HG02970 (cell line): ENCODE results near the gene ROR2.
"Not testable (repeated sequence)": the region's sequence is repeated elsewhere in the genome, so short reads cannot be mapped to it uniquely, and the experiment has no call there.

Experiments
- ATAC-seq: cut with Tn5 transposase; IDR thresholded peaks from one replicate; pipeline ENCODE4 v1.9.1; 2021; ENCODE audit warnings: mild to moderate bottlenecking, moderate library complexity, moderate number of reproducible peaks; ENCODE audit not compliant: unreplicated experiment, low FRiP score

The ROR2 gene

GRCh38 chr9:91660521-91660920 lies 289.5 kb downstream of the ROR2 start:
- no peak for ATAC-seq

DNA sequence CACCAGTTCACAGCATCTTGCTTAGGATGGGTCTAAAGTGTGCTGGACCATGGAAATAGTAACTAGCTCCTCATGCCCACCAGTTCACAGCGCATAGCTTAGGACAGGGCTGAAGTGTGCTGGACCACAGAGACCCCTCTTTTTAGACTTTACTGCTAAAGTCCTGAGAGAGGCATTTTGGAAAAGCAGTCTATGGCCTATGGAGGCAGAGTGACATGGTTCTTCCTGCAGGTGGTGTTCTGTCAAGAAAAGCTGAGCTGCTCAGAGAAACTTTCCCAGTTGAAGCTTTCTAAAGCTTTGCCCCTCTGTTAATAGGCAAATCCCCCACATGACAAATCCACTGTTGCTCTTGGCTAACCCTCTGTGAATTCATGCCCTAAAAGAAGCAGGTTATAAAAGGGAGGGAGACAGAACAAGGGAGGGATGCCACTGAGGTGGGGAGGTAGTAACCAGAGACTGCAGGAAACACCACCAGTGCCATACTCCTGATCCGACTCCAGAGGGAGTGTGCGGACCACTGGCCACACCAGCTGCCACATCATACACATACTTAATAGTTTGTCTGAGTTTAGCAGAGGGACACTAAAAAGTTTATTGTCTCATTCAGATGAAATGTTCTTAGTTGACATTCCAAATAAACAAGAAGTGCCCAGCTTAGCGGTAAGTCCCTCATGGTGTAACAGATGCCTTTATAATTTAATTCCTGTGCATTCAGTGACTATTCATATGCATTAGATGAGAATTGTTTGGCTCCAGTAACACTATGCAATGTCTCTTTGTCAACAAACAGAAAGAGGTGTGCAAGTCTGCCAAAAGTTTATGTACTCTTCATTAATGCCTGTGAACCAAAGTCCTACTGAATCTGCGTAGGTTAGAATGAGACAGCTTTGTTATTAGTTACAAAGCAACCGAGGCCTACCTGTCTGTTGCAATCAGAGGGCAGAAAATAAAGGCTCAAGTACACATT lies 290.2 kb downstream of the ROR2 start:
- no peak for ATAC-seq

GRCh38 chr9:91658513-91659105 lies 291.4 kb downstream of the ROR2 start:
- no peak for ATAC-seq

- ATAC-seq, result no peak
Observed at GRCh38 chr9:91657501-91657900, 292.5 kb downstream of the ROR2 start.

GRCh38 chr9:91655658-91656057 lies 294.4 kb downstream of the ROR2 start:
- no peak for ATAC-seq

- ATAC-seq, result no peak
Observed at GRCh38 chr9:91655215-91655614, 294.8 kb downstream of the ROR2 start.

- ATAC-seq, result no peak
Observed at GRCh38 chr9:91654527-91654926, 295.5 kb downstream of the ROR2 start.

DNA sequence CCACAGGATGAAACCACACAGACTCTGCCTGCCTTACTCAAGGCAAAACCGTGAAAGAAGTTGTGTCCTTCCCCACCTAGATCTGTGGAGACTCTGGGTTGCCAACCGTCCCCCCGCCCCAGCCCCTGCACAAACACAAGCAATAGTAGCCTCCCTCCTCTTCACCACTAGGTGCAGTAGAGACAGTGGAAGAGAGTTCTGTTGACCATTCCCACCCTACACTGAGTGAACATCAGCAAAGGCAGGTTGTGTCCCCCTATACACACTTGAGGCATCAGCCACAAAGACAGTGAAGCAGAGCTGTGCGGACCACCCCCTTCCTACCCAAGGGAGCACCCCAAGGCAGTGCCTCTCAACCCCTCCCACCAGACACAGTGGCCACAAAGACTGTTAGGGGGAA lies 302.7 kb downstream of the ROR2 start:
- ATAC-seq, result no peak

- no peak for ATAC-seq
Observed at GRCh38 chr9:91646702-91647101, 303.3 kb downstream of the ROR2 start.

- ATAC-seq, result no peak
Observed at GRCh38 chr9:91644433-91644832, 305.6 kb downstream of the ROR2 start.

- ATAC-seq, result no peak
Observed at GRCh38 chr9:91643481-91644077, 306.4 kb downstream of the ROR2 start.

GRCh38 chr9:91642771-91643170 lies 307.3 kb downstream of the ROR2 start:
- no peak for ATAC-seq

DNA sequence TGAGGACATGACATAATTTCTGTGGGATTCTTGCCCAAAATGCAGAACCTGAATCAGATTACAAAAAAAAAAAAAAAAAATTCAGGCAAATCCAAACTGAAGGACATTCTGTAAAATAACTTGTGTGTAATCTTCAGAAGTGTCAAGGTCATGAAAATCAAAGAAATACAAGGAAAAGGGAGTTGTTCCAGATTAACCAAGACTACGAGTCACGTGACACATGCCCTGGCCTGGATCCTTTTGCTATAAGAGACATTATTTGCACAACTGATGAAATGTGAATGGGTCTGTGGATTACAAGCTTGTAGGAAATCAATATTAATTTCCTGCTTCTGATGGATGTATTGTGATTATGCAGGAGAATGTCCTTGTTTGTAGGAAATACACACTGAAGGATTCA lies 309.6 kb downstream of the ROR2 start:
- ATAC-seq, result no peak

- no peak for ATAC-seq
Observed at GRCh38 chr9:91639054-91639453, 311.0 kb downstream of the ROR2 start.

DNA sequence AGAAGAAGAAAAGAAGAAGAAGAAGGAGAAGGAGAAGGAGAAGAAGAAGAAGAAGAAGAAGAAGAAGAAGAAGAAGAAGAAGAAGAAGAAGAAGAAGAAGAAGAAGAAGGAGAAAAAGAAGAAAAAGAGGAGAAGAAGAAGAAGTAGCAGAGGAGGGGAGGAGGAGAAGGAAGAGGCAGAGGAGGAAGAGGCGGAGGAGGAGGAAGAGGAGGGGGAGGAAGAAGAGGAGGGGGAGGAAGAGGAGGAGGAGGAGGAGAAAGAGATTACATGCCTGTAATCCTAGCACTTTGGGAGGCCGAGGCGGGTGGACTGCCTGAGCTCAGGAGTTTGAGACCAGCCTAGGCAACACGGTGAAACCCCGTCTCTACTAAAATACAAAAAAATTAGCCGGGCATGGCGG lies 315.2 kb downstream of the ROR2 start:
- ATAC-seq, result not testable (repeated sequence)

DNA sequence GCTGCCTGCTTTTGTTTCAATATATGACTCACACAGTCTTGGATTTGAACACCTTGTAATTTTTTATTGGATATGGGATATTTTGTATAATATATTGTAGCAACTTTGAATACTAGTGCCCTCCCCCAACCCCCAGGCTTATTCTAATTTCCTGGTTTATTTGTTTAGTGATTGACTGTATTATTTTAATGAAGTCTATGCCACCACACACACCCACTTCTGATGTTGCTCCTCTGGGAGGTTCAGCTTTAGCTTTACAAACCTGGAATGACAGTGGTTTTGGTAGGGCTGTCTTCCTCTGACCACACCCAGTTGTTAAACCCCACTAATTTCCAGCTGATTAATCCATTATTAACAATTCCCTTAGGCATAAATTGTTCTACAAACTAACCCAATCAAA lies 320.3 kb downstream of the ROR2 start:
- ATAC-seq, result no peak

DNA sequence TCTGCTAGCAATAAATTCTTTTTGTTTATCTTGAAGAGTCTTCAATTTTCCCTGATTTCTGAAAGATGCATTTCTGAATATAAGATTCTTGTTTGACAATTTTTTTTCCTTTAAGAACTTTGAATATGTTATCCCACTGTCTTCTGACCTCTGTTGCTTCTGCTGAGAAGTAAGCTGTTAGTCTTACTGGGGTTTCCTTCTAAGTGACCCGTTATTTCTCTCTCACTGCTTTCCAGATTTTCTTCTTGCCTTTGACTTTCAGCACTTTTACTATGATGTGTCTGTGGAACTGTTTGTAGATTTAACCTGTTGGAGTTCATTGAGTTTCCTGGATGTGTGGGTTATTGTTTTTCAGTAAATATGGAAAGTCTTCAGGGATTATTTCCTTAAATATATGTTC lies 321.1 kb downstream of the ROR2 start:
- ATAC-seq, result no peak

DNA sequence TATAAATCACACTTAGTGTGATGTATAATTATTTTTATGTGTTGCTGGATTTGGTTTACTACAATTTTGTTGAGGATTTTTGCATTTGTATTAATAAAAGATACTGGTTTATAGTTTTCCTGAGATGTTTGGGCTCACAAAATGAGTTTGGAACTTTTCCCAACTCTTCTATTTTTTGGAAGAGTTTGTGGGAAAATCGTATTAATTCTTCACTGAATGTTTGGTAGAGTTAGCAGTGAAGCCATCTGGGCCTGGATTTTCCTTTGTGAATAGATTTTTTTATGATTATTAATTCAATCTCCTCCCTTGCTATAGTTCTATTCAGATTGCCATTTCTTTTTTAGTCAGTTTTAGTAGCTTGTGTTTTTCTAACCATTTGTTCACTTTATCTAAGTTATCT lies 324.7 kb downstream of the ROR2 start:
- ATAC-seq, result no peak

GRCh38 chr9:91623004-91623403 lies 327.0 kb downstream of the ROR2 start:
- no peak for ATAC-seq

DNA sequence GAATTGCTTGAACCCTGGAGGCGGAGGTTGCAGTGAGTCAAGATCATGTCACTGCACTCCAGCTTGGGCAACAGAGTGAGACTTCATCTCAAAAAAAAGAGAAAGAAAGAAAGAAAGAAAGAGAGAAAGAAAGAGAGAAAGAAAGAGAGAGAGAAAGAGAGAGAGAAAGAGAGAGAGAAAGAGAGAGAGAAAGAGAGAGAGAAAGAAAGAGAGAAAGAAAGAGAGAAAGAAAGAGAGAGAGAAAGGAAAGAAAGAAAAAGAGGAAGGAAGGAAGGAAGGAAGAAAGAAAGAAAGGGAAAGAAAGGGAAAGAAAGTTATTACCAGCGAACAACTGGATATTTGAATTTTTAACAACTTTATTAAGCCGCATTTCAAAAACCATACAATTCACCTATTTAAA lies 327.9 kb downstream of the ROR2 start:
- ATAC-seq, result not testable (repeated sequence)

DNA sequence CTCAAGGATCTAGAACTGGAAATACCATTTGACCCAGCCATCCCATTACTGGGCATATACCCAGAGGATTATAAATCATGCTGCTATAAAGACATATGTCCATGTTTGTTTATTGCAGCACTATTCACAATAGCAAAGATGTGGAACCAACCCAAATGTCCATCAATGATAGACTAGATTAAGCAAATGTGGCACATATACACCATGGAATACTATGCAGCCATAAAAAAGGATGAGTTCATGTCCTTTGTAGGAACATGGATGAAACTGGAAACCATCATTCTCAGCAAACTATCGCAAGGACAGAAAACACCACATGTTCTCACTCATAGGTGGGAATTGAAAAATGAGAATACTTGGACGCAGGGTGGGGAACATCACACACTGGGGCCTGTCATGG lies 336.0 kb downstream of the ROR2 start:
- ATAC-seq, result not testable (repeated sequence)

DNA sequence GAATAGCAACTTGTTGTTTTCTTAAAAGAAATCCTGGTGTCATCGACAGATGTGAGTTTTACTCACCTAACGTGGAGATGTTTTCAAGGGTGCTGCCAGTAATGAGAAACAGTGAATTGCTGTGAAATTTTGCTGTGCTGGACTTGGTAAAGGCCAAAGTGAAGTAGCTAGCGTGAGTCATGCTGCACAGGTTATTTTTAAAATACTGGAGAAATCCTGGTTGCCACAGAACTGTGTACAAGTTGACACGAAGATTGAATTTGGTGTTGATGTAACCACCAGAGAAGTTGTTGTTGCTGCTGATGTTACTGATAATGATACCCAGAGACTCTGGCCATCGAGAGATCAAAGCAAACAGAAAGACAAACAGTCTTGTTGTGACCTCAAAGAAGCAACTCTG lies 338.4 kb downstream of the ROR2 start:
- no peak for ATAC-seq
